ENCODE measurements around the gene VENTX.

GRCh38 chr10:133282846-133283390 lies 45.3 kb downstream of the VENTX start:
- TF ChIP-seq, protein P1, sequence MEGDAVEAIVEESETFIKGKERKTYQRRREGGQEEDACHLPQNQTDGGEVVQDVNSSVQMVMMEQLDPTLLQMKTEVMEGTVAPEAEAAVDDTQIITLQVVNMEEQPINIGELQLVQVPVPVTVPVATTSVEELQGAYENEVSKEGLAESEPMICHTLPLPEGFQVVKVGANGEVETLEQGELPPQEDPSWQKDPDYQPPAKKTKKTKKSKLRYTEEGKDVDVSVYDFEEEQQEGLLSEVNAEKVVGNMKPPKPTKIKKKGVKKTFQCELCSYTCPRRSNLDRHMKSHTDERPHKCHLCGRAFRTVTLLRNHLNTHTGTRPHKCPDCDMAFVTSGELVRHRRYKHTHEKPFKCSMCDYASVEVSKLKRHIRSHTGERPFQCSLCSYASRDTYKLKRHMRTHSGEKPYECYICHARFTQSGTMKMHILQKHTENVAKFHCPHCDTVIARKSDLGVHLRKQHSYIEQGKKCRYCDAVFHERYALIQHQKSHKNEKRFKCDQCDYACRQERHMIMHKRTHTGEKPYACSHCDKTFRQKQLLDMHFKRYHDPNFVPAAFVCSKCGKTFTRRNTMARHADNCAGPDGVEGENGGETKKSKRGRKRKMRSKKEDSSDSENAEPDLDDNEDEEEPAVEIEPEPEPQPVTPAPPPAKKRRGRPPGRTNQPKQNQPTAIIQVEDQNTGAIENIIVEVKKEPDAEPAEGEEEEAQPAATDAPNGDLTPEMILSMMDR (IDR thresholded peaks at IDR 0.05 in 4 of 5, conservative IDR thresholded peaks at IDR 0.05 in 1 of 5) = no peak
- TF ChIP-seq POLR2A (IDR thresholded peaks at IDR 0.05) = no peak

All from gastrocnemius medialis (tissue), 4 donors.